Tibial nerve (tissue), 4 donors: ENCODE data around the gene RHBDL2. TPM values are rescaled to one million over a fixed set of nuclear protein-coding genes. Genes with fewer than 3 reads are reported as not detected.

Source experiments
- DNase-seq, 2 donors: peaks; one replicate each; pipeline ENCODE4 v3.0.0-alpha.2; 2019; ENCODE audit warnings: low spot score in 2 of 2
- H3K27ac ChIP-seq, 4 donors: fragments of 200-600 bp; sonication (generic) in 3 of 4; one replicate each; pipeline ENCODE4 v1.5.1; 2017 to 2019; ENCODE audit warnings: mild to moderate bottlenecking in 1 of 4
- H3K27me3 ChIP-seq, 2 donors: fragments of 200-600 bp; sonication (generic) in 1 of 2; one replicate each; pipeline versions ENCODE4 v1.5.1 to v1.6.0; 2017 to 2019
- H3K36me3 ChIP-seq, 3 donors: fragments of 200-600 bp; sonication (generic); one replicate each; pipeline ENCODE4 v1.5.1; 2018 to 2019
- H3K4me1 ChIP-seq, 4 donors: fragments of 200-600 bp; sonication (generic) in 3 of 4; one replicate each; pipeline ENCODE4 v1.5.1; 2017 to 2019
- H3K4me3 ChIP-seq, 4 donors: fragments of 200-600 bp; sonication (generic) in 3 of 4; one replicate each; pipeline ENCODE4 v1.5.1; 2017 to 2019; ENCODE audit warnings: mild to moderate bottlenecking in 1 of 4, moderate library complexity in 1 of 4
- H3K9me3 ChIP-seq, 4 donors: fragments of 200-600 bp; sonication (generic) in 3 of 4; one replicate each; pipeline ENCODE4 v1.5.1; 2017 to 2019
- EP300 ChIP-seq, 2 donors: sonication (generic); formaldehyde crosslinking; IDR thresholded peaks; one replicate each; pipeline ENCODE4 v1.6.1; 2017; ENCODE audit warnings: antibody characterized with exemption in 2 of 2, mild to moderate bottlenecking in 1 of 2
- POLR2A ChIP-seq, 2 donors: fragments of 450-650 bp; IDR thresholded peaks; one replicate each; pipeline ENCODE4 v1.6.1; 2017; ENCODE audit warnings: antibody characterized with exemption in 2 of 2, mild to moderate bottlenecking in 2 of 2, moderate library complexity in 2 of 2
- WGBS, 2 donors: methylation state at CpG; one replicate each; pipeline ENCODE4 v1.1.5; 2018; 5-methylcytosine and 5-hydroxymethylcytosine counted together
- total RNA-seq, 4 donors: library from RNA; depleted of rRNA; stranded (reverse); fragments of >200 nt; gene quantifications; one replicate each; pipeline ENCODE4 v1.1.0, GENCODE V29; 2016
- TF ChIP-seq, protein P1 (sequence below), 5 experiments: fragments of 200-600 bp in 3 of 5; fragments of 450-650 bp in 2 of 5; sonication (generic) in 3 of 5; IDR thresholded peaks; one replicate each; pipeline ENCODE4 v1.5.1; 2016 to 2019; ENCODE audit warnings: antibody characterized with exemption in 5 of 5, mild to moderate bottlenecking in 3 of 5, moderate library complexity in 2 of 5

RHBDL2 gene
- total RNA-seq, 4 donors from 2014 or later: 1.3 TPM; not detected in 3

DNA sequence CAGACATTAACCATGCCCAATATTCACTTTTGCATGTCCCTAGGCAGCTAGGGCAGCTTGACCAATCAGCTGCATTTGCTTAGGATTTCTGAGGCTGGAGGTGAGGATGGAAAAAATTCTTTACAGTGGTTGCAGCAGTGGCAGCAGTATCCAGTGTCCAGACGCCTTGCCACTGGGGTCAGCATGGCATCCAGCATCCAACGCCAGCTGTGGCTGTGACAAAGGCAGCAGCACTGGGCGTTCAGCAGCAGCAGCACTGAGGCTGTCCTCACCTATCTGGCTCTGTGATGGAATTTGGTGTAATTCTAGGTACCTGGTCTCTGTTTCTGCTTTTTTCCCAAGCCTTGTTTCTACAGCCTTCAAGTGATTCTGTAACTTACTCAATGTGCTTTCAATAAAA, 15.5 kb downstream of the RHBDL2 start:
- H3K4me1 ChIP-seq: no peaks in the 10 kb centered on the region
- no peak overlapping the region for H3K27ac ChIP-seq
- no peak overlapping the region for H3K4me3 ChIP-seq
- TF ChIP-seq EP300 (IDR thresholded peaks at IDR 0.05) (no peak), POLR2A (IDR thresholded peaks at IDR 0.05) (no peak)
- TF ChIP-seq, protein P1, sequence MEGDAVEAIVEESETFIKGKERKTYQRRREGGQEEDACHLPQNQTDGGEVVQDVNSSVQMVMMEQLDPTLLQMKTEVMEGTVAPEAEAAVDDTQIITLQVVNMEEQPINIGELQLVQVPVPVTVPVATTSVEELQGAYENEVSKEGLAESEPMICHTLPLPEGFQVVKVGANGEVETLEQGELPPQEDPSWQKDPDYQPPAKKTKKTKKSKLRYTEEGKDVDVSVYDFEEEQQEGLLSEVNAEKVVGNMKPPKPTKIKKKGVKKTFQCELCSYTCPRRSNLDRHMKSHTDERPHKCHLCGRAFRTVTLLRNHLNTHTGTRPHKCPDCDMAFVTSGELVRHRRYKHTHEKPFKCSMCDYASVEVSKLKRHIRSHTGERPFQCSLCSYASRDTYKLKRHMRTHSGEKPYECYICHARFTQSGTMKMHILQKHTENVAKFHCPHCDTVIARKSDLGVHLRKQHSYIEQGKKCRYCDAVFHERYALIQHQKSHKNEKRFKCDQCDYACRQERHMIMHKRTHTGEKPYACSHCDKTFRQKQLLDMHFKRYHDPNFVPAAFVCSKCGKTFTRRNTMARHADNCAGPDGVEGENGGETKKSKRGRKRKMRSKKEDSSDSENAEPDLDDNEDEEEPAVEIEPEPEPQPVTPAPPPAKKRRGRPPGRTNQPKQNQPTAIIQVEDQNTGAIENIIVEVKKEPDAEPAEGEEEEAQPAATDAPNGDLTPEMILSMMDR (IDR thresholded peaks at IDR 0.05): no peak
- H3K9me3 ChIP-seq: no peaks in the 10 kb centered on the region
- H3K36me3 ChIP-seq: no peaks in the 10 kb centered on the region
- 77 to 82% methylated on average over 3 of the region's 3 CpGs for WGBS, 2 donors
- H3K27me3 ChIP-seq: no peaks in the 10 kb centered on the region
- no peak for DNase-seq

DNA sequence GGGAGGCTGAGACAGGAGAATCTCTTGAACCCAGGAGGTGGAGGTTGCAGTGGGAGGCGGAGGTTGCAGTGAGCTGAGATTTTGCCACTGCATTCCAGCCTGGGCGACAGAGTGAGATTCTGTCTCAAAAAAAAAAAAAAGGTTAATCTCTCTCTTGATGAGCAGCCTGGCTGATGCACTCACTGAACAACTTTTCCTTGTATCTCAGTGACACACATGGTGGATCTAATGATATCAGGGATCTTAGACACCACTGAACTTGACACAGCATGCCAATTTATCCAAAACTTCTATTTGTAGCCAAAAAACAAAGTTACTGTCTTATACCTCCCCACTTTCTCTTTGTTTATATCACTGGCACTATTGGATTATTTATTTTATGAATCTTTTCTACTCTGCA, 16.2 kb downstream of the RHBDL2 start:
- Histone ChIP-seq H3K27ac (no peak overlapping the region), H3K27me3 (no peaks in the 10 kb centered on the region), H3K9me3 (no peaks in the 10 kb centered on the region), H3K4me3 (no peak overlapping the region), H3K36me3 (no peaks in the 10 kb centered on the region), H3K4me1 (no peaks in the 10 kb centered on the region)
- DNase-seq: no peak
- TF ChIP-seq, protein P1 (IDR thresholded peaks at IDR 0.05): no peak
- TF ChIP-seq EP300 (IDR thresholded peaks at IDR 0.05): no peak
- TF ChIP-seq POLR2A (IDR thresholded peaks at IDR 0.05): no peak
- WGBS, 2 donors: 76 to 91% methylated on average over 2 of the region's 2 CpGs

DNA sequence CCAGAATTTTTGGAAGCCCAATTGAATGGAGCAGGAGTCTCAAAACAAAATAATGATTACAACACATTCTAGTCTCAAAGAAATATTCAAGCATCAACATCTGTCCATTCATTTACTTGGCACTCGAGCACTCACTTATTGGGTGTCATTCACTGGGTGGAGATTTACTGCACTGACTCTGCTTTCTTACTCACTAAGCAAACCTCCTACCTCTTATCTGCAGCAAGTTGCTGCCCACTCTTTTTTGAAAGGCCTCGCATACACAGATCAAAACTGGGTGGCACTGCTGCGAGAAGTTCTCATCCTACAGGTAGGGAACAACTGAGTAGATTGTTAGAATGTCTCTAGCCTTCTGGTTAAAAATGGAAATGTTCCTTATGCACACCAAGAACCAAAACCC, 18.0 kb downstream of the RHBDL2 start:
- DNase-seq: no peak
- Histone ChIP-seq H3K27ac (no peak overlapping the region), H3K36me3 (no peaks in the 10 kb centered on the region), H3K4me3 (no peak overlapping the region), H3K9me3 (no peaks in the 10 kb centered on the region), H3K4me1 (no peaks in the 10 kb centered on the region), H3K27me3 (no peaks in the 10 kb centered on the region)
- 74 to 85% methylated on average over 3 of the region's 3 CpGs for WGBS, 2 donors
- TF ChIP-seq POLR2A (IDR thresholded peaks at IDR 0.05): no peak
- no peak for TF ChIP-seq EP300 (IDR thresholded peaks at IDR 0.05)

DNA sequence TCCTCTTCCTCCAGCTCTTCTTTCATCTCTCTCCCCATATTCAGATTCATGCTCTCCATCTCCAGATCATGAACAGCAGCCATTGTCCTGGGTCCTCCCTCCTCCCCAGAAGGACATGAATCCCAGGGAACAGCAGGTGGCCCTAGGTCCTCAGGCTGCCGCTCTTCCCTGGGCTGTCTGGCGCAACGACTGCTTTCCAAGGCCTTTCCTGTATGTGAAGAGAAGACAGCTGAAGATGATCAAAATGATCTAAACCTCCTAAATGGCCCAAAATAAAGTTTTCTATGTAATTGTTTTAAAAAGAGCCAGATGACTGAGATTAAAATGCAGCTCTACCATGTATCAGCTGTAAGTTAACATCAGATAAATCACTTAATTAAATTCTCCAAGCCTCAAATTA, 22.5 kb downstream of the RHBDL2 start:
- no peak for DNase-seq
- no peak overlapping the region for H3K4me3 ChIP-seq
- no peaks in the 10 kb centered on the region for H3K27me3 ChIP-seq
- no peak overlapping the region for H3K27ac ChIP-seq
- no peaks in the 10 kb centered on the region for H3K4me1 ChIP-seq
- peaks cover 0 to 24% (median 0%) of the 10 kb centered on the region in 3 donors for H3K36me3 ChIP-seq
- 63 to 64% methylated on average over 3 of the region's 3 CpGs for WGBS, 2 donors
- no peaks in the 10 kb centered on the region for H3K9me3 ChIP-seq
- TF ChIP-seq, protein P1 (IDR thresholded peaks at IDR 0.05): no peak
- TF ChIP-seq POLR2A (IDR thresholded peaks at IDR 0.05): no peak
- no peak for TF ChIP-seq EP300 (IDR thresholded peaks at IDR 0.05)

DNA sequence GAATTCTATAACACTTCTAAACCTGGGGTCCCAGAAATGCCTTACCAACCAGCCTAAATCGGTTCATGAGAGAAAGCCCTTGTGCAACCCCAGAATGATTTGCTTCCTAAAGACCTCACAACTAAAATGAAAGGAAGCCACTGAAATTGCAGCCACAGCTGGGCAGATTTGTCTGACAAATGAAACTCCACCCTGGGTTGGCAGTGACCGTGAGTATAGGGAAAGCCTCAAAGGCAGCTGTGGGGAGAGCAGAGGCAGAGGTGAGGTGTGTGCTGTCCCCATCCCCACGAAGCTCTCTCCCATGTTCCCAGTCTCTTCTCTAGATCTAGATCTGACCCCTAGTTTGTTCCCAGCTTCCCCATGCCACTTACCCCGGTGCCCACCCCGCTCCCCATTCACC, 23.1 kb downstream of the RHBDL2 start:
- Histone ChIP-seq H3K27ac (no peak overlapping the region), H3K27me3 (no peaks in the 10 kb centered on the region), H3K36me3 (peaks cover 0 to 27% (median 0%) of the 10 kb centered on the region in 3 donors), H3K9me3 (no peaks in the 10 kb centered on the region), H3K4me1 (no peaks in the 10 kb centered on the region), H3K4me3 (no peak overlapping the region)
- WGBS, 2 donors: 72 to 74% methylated on average over 5 of the region's 5 CpGs
- TF ChIP-seq EP300 (IDR thresholded peaks at IDR 0.05): no peak
- TF ChIP-seq, protein P1 (IDR thresholded peaks at IDR 0.05): no peak
- no peak for TF ChIP-seq POLR2A (IDR thresholded peaks at IDR 0.05)
- DNase-seq: no peak

DNA sequence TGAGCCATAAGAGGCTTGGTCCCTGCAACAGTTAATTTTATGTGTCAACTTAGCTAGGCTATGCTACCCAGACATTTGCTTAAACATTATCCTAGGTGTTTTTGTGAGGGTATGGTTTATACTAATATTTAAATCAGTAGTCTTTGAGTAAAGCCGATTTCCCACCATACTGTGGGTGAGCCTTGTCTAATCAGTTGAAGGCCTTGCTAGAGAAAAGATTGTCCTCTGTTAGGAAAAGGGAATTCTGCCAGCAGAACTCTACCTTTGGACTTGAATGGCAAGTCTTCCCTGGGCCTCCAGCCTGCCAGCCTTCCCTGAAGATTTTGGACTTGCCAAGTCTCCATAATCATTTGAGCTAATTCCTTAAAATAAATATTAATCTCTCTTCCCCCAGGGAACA, 23.9 kb downstream of the RHBDL2 start:
- no peak for TF ChIP-seq POLR2A (IDR thresholded peaks at IDR 0.05)
- TF ChIP-seq, protein P1 (IDR thresholded peaks at IDR 0.05): no peak
- no peak for TF ChIP-seq EP300 (IDR thresholded peaks at IDR 0.05)
- no peak overlapping the region for H3K4me3 ChIP-seq
- no peaks in the 10 kb centered on the region for H3K27me3 ChIP-seq
- no peak overlapping the region for H3K27ac ChIP-seq
- H3K9me3 ChIP-seq: no peaks in the 10 kb centered on the region
- no peak for DNase-seq
- 89 to 96% methylated on average over 1 of the region's 1 CpG for WGBS, 2 donors
- H3K36me3 ChIP-seq: peaks cover 0 to 27% (median 0%) of the 10 kb centered on the region in 3 donors
- no peaks in the 10 kb centered on the region for H3K4me1 ChIP-seq
